ENCODE data around the gene LIMA1. TPM values are rescaled to one million over a fixed set of nuclear protein-coding genes. Genes with fewer than 3 reads are reported as not detected.

LIMA1 gene
- total RNA-seq, 4 donors from 2014 or later = 151 to 259 (median 243) TPM

- WGBS, 2 donors (ENCODE audit: low coverage in 1 of 2) = 38 to 51% methylated on average over 2 of the region's 2 CpGs
- intact Hi-C loops (cut with DNase I; ENCODE audit: low total_unique reads) = no loop called here
- DNase-seq = peak; percentile 27
- Histone ChIP-seq H3K27ac (peak overlapping the region in 2 of 4 donors; percentile 44 to 83), H3K9me3 (no peaks in the 10 kb centered on the region), H3K36me3 (peaks cover 0 to 6% (median 0%) of the 10 kb centered on the region in 4 donors), H3K4me3 (no peak overlapping the region), H3K4me1 (peaks cover 0 to 39% (median 9%) of the 10 kb centered on the region in 4 donors), H3K27me3 (no peaks in the 10 kb centered on the region)
- TF ChIP-seq POLR2AphosphoS5 (IDR thresholded peaks at IDR 0.05) (peak in 1 of 3 donors; percentile 35), CTCF (IDR thresholded peaks at IDR 0.05) (no peak)
- in situ Hi-C loops (cut with MboI; ENCODE audit: low pct_ligation_motif_present in 1 of 4, low pct_unique_long_range_greater_than_20kb in 1 of 4, low sequenced_read_pairs in 3 of 4) = no loop called here
Measured at GRCh38 chr12:50224026-50224692, 59.2 kb downstream of the LIMA1 start.

- intact Hi-C loops (cut with DNase I; ENCODE audit: low total_unique reads) = no loop called here
- no peaks in the 10 kb centered on the region for H3K27me3 ChIP-seq
Measured at GRCh38 chr12:50222275-50222783, 61.0 kb downstream of the LIMA1 start.

GRCh38 chr12:50221228-50222008 is 61.9 kb downstream of the LIMA1 start:
- Histone ChIP-seq H3K9me3 (no peaks in the 10 kb centered on the region), H3K36me3 (no peaks in the 10 kb centered on the region), H3K4me3 (peak overlapping the region; percentile 31 to 42 (median 34)), H3K4me1 (peaks cover 0 to 41% (median 9%) of the 10 kb centered on the region in 4 donors), H3K27me3 (no peaks in the 10 kb centered on the region), H3K27ac (peak overlapping the region; percentile 83 to 91 (median 86))
- no peak for TF ChIP-seq EP300 (IDR thresholded peaks at IDR 0.05; ENCODE audit: low read depth)
- TF ChIP-seq POLR2A (IDR thresholded peaks at IDR 0.05) = no peak
- TF ChIP-seq CTCF (IDR thresholded peaks at IDR 0.05) = no peak
- TF ChIP-seq POLR2AphosphoS5 (IDR thresholded peaks at IDR 0.05) = no peak
- WGBS, 2 donors (ENCODE audit: low coverage in 1 of 2) = 35 to 39% methylated on average over 9 of the region's 9 CpGs
- in situ Hi-C loops (cut with MboI; ENCODE audit: low pct_ligation_motif_present in 1 of 4, low pct_unique_long_range_greater_than_20kb in 1 of 4, low sequenced_read_pairs in 3 of 4) = no loop called here
- intact Hi-C loops (cut with DNase I; ENCODE audit: low total_unique reads) = no loop called here
- no peak for DNase-seq

More at GRCh38 chr12:50222275-50222783, 61.0 kb downstream of the LIMA1 start:
- Histone ChIP-seq H3K9me3 (no peaks in the 10 kb centered on the region), H3K4me3 (peak overlapping the region; percentile 31 to 42 (median 34)), H3K4me1 (peaks cover 0 to 41% (median 9%) of the 10 kb centered on the region in 4 donors), H3K27ac (peak overlapping the region; percentile 83 to 91 (median 86)), H3K36me3 (no peaks in the 10 kb centered on the region)
- peak; percentile 52 for DNase-seq
- TF ChIP-seq CTCF (IDR thresholded peaks at IDR 0.05) = peak in 3 of 5 experiments; percentile 18 to 34 (median 31)
- TF ChIP-seq POLR2A (IDR thresholded peaks at IDR 0.05) = peak; percentile 36
- TF ChIP-seq EP300 (IDR thresholded peaks at IDR 0.05; ENCODE audit: low read depth) = no peak
- TF ChIP-seq POLR2AphosphoS5 (IDR thresholded peaks at IDR 0.05) = peak; percentile 71 to 87 (median 78)
- 17 to 29% methylated on average over 3 to 5 of the region's 5 CpGs for WGBS, 2 donors (ENCODE audit: low coverage in 1 of 2)
- in situ Hi-C loops (cut with MboI; ENCODE audit: low pct_ligation_motif_present in 1 of 4, low pct_unique_long_range_greater_than_20kb in 1 of 4, low sequenced_read_pairs in 3 of 4) = no loop called here

GRCh38 chr12:50220363-50220995 is 62.8 kb downstream of the LIMA1 start:
- DNase-seq = no peak
- no peaks in the 10 kb centered on the region for H3K27me3 ChIP-seq
- in situ Hi-C loops (cut with MboI; ENCODE audit: low pct_ligation_motif_present in 1 of 4, low pct_unique_long_range_greater_than_20kb in 1 of 4, low sequenced_read_pairs in 3 of 4) (no loop called here), intact Hi-C loops (cut with DNase I; ENCODE audit: low total_unique reads) (no loop called here)
- peaks cover 0 to 41% (median 9%) of the 10 kb centered on the region in 4 donors for H3K4me1 ChIP-seq
- H3K9me3 ChIP-seq = no peaks in the 10 kb centered on the region
- no peak for TF ChIP-seq POLR2A (IDR thresholded peaks at IDR 0.05)
- TF ChIP-seq EP300 (IDR thresholded peaks at IDR 0.05; ENCODE audit: low read depth) = no peak
- no peak for TF ChIP-seq POLR2AphosphoS5 (IDR thresholded peaks at IDR 0.05)
- TF ChIP-seq CTCF (IDR thresholded peaks at IDR 0.05) = no peak
- peak overlapping the region in 3 of 4 donors; percentile 31 to 42 (median 32) for H3K4me3 ChIP-seq
- peak overlapping the region; percentile 83 to 91 (median 86) for H3K27ac ChIP-seq
- 16 to 19% methylated on average over 4 of the region's 4 CpGs for WGBS, 2 donors (ENCODE audit: low coverage in 1 of 2)
- H3K36me3 ChIP-seq = no peaks in the 10 kb centered on the region

Measured in transverse colon (tissue), 4 donors.